Measurements from ENCODE around the gene CACNA1A. TPM values are rescaled to one million over a fixed set of nuclear protein-coding genes. Genes with fewer than 3 reads are reported as not detected.
"Not testable (repeated sequence)": the region's sequence is repeated elsewhere in the genome, so short reads cannot be mapped to it uniquely, and the experiment has no call there.

Gene CACNA1A
- polyA plus RNA-seq, result 1 to 10 TPM in 2 of 3 donors, under 1 TPM in 1; 0.58 to 2.2 (median 2.0) TPM

- H3K27ac ChIP-seq (ENCODE audit: low read depth, low read length), result no peak within 1 kb of the TSS
- 1 to 4% (median 2%) methylated on average over 15 to 20 of the region's 21 CpGs for WGBS, 3 donors
These were observed at the start of gene CACNA1A for GRCh38 chr19:13506471-13506820. TSS of gene CACNA1A (minus strand) at chr19:13506479. CDS start at chr19:13506224, 255 bp downstream.

- H3K27ac ChIP-seq (ENCODE audit: low read depth, low read length), result no peak overlapping the region
- whole genome bisulfite sequencing, 3 donors, result 34 to 60% (median 49%) methylated on average over 10 of the region's 10 CpGs
These were observed 48.4 kb upstream of the CACNA1A start for GRCh38 chr19:13554506-13555240.

- 90 to 98% (median 93%) methylated on average over 2 of the region's 2 CpGs for WGBS, 3 donors
- no peak overlapping the region for H3K27ac ChIP-seq (ENCODE audit: low read depth, low read length)
These were observed 47.7 kb upstream of the CACNA1A start for GRCh38 chr19:13553880-13554400.

- H3K27ac ChIP-seq (ENCODE audit: low read depth, low read length), result no peak overlapping the region
- 75 to 79% (median 76%) methylated on average over 3 of the region's 3 CpGs for WGBS, 3 donors
These were observed 41.9 kb upstream of the CACNA1A start for GRCh38 chr19:13548131-13548530.

- no peak overlapping the region for H3K27ac ChIP-seq (ENCODE audit: low read depth, low read length)
These were observed 40.8 kb upstream of the CACNA1A start for GRCh38 chr19:13547102-13547501.

- H3K27ac ChIP-seq (ENCODE audit: low read depth, low read length), result no peak overlapping the region
- 72 to 83% (median 80%) methylated on average over 2 of the region's 2 CpGs for WGBS, 3 donors
These were observed 38.1 kb upstream of the CACNA1A start for GRCh38 chr19:13544423-13544822.

- 24 to 52% (median 42%) methylated on average over 1 of the region's 1 CpG for WGBS, 3 donors
- H3K27ac ChIP-seq (ENCODE audit: low read depth, low read length), result no peak overlapping the region
These were observed 35.3 kb upstream of the CACNA1A start for GRCh38 chr19:13541554-13541953.

- 63 to 78% (median 77%) methylated on average over 1 of the region's 1 CpG for WGBS, 3 donors
These were observed 33.1 kb upstream of the CACNA1A start for GRCh38 chr19:13539332-13539731.

GRCh38 chr19:13538601-13539253 is 32.4 kb upstream of the CACNA1A start:
- no peak overlapping the region for H3K27ac ChIP-seq (ENCODE audit: low read depth, low read length)
- WGBS, 3 donors, result 46 to 70% (median 69%) methylated on average over 7 of the region's 7 CpGs

More at GRCh38 chr19:13539332-13539731, 33.1 kb upstream of the CACNA1A start:
- H3K27ac ChIP-seq (ENCODE audit: low read depth, low read length), result no peak overlapping the region

GRCh38 chr19:13537454-13537853 is 31.2 kb upstream of the CACNA1A start:
- WGBS, 3 donors, result 43 to 57% (median 56%) methylated on average over 6 of the region's 6 CpGs
- no peak overlapping the region for H3K27ac ChIP-seq (ENCODE audit: low read depth, low read length)

GRCh38 chr19:13530720-13531119 is 24.4 kb upstream of the CACNA1A start:
- 23 to 35% (median 25%) methylated on average over 6 of the region's 6 CpGs for WGBS, 3 donors
- no peak overlapping the region for H3K27ac ChIP-seq (ENCODE audit: low read depth, low read length)

GRCh38 chr19:13529721-13530120 is 23.4 kb upstream of the CACNA1A start:
- WGBS, 3 donors, result 65 to 79% (median 78%) methylated on average over 2 of the region's 2 CpGs

GRCh38 chr19:13526552-13526951 is 20.3 kb upstream of the CACNA1A start:
- WGBS, 3 donors, result 5 to 12% (median 11%) methylated on average over 2 of the region's 2 CpGs
- no peak overlapping the region for H3K27ac ChIP-seq (ENCODE audit: low read depth, low read length)

More at GRCh38 chr19:13529721-13530120, 23.4 kb upstream of the CACNA1A start:
- H3K27ac ChIP-seq (ENCODE audit: low read depth, low read length), result not testable (repeated sequence)

- no peak overlapping the region for H3K27ac ChIP-seq (ENCODE audit: low read depth, low read length)
These were observed 14.8 kb upstream of the CACNA1A start for GRCh38 chr19:13521066-13521465.

- WGBS, 3 donors, result 68 to 85% (median 73%) methylated on average over 2 of the region's 2 CpGs
These were observed 5.7 kb upstream of the CACNA1A start for GRCh38 chr19:13511947-13512346.

GRCh38 chr19:13507053-13507611 is 853 bp upstream of the CACNA1A start:
- 3% methylated on average over 19 to 22 of the region's 22 CpGs for whole genome bisulfite sequencing, 3 donors
- no peak overlapping the region for H3K27ac ChIP-seq (ENCODE audit: low read depth, low read length)

More at GRCh38 chr19:13511947-13512346, 5.7 kb upstream of the CACNA1A start:
- no peak overlapping the region for H3K27ac ChIP-seq (ENCODE audit: low read depth, low read length)

- 1 to 3% (median 3%) methylated on average over 44 to 69 of the region's 69 CpGs for WGBS, 3 donors
- no peak overlapping the region for H3K27ac ChIP-seq (ENCODE audit: low read depth, low read length)
These were observed 363 bp downstream of the CACNA1A start for GRCh38 chr19:13505761-13506470.

- WGBS, 3 donors, result 29 to 46% (median 38%) methylated on average over 20 of the region's 20 CpGs
- H3K27ac ChIP-seq (ENCODE audit: low read depth, low read length), result no peak overlapping the region
These were observed 1.0 kb downstream of the CACNA1A start for GRCh38 chr19:13505164-13505695.
